GM13977 (cell line): ENCODE measurements around the gene PCDH15.
"Not testable (repeated sequence)": the region's sequence is repeated elsewhere in the genome, so short reads cannot be mapped to it uniquely, and the experiment has no call there.

Experiments used
- DNase-seq: peaks from one replicate; pipeline ENCODE4 v3.0.0; 2012; ENCODE audit warnings: low spot score
- in situ Hi-C: fragments of 300-500 bp; cut with MboI; formaldehyde crosslinking; loops from one replicate; pipeline ENCODE4 v1.12.0; 2022; ENCODE audit warnings: low sequenced_read_pairs, low pct_unique_long_range_greater_than_20kb, mixed read lengths, inconsistent platforms; ENCODE audit not compliant: unreplicated experiment
- TF ChIP-seq, protein P1 (sequence below): IDR thresholded peaks from 2 replicates; pipeline ENCODE4 v1.5.1; 2012; ENCODE audit warnings: mild to moderate bottlenecking, control low read depth; ENCODE audit not compliant: insufficient read depth; ENCODE audit errors: extremely low read depth, missing control alignments

Gene PCDH15

DNA sequence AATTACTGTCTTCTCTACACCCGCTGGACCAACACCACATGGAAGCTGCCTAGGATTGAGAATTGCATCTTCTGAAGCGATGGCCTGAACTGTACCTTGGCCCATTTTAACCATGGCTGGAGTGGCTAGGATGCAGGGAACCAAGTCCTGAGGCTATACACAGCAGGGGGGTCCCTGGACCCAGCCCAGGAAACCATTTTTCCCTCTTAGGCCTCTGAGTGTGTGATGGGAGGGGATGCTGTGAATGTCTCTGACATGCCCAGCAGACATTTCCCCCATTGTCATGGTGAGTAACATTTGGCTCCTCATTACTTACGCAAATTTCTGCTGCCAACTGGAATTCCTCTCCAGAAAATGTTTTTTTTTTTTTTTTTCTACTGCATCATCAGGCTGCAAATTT, 822.7 kb downstream of the PCDH15 start:
- TF ChIP-seq, protein P1, sequence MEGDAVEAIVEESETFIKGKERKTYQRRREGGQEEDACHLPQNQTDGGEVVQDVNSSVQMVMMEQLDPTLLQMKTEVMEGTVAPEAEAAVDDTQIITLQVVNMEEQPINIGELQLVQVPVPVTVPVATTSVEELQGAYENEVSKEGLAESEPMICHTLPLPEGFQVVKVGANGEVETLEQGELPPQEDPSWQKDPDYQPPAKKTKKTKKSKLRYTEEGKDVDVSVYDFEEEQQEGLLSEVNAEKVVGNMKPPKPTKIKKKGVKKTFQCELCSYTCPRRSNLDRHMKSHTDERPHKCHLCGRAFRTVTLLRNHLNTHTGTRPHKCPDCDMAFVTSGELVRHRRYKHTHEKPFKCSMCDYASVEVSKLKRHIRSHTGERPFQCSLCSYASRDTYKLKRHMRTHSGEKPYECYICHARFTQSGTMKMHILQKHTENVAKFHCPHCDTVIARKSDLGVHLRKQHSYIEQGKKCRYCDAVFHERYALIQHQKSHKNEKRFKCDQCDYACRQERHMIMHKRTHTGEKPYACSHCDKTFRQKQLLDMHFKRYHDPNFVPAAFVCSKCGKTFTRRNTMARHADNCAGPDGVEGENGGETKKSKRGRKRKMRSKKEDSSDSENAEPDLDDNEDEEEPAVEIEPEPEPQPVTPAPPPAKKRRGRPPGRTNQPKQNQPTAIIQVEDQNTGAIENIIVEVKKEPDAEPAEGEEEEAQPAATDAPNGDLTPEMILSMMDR, result no peak
- in situ Hi-C loops, result no loop called here
- DNase-seq, result no peak

DNA sequence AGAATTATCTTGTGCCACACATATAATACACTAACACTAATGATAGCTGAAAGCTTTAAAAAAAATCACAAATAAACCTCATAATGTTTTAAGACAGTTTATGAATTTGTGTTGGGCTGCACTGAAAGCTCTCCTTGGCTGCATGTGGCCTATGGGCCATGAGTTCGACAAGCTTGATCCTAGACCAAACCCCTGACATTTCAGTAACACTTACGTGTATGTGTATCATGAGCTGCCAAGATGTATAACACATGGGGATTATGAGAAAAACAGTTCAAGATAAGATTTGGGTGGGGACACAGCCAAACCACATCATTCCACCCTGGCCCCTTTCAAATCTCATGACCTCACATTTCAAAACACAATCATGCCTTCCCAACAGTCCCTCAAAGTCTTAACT, 823.8 kb downstream of the PCDH15 start:
- TF ChIP-seq, protein P1, result no peak
- no peak for DNase-seq
- in situ Hi-C loops, result no loop called here

DNA sequence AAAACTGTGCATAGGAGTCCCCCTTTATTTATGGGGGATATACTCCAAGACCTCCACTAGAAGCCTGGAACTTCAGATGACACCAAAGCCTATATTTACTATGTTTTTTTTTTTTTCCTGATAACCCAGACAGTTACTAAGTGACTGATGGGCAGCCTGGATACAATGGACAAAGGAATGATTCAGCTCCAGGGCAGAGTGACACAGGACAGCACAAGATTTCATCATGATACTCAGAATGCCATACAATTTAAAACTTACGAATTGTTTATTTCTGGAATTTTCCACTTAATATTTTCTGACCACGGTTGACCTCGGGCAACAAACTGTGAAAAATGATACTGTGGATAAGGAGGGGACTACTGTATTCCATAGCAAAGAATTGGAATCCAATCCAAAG, 843.6 kb downstream of the PCDH15 start:
- in situ Hi-C loops, result no loop called here
- DNase-seq, result no peak
- TF ChIP-seq, protein P1, result no peak

DNA sequence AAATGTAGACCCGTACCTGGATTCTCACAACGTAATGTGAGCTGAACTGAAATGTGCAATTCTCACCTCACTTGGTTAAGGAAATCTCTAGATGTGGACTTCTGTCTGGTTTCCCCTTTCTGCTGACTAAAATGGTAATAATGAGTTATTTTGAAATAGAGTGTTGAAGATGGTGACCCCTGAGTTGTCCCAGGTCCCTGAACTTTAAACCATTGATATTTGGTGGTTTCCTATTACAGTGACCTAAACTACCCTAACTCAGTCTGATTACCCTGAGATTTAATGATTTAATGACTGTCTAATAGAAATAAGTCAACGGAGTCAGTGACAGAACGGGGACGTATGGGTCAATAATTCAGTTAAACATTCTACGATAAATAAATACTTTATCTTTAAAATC, 845.9 kb downstream of the PCDH15 start:
- in situ Hi-C loops, result no loop called here
- TF ChIP-seq, protein P1, result no peak
- no peak for DNase-seq

DNA sequence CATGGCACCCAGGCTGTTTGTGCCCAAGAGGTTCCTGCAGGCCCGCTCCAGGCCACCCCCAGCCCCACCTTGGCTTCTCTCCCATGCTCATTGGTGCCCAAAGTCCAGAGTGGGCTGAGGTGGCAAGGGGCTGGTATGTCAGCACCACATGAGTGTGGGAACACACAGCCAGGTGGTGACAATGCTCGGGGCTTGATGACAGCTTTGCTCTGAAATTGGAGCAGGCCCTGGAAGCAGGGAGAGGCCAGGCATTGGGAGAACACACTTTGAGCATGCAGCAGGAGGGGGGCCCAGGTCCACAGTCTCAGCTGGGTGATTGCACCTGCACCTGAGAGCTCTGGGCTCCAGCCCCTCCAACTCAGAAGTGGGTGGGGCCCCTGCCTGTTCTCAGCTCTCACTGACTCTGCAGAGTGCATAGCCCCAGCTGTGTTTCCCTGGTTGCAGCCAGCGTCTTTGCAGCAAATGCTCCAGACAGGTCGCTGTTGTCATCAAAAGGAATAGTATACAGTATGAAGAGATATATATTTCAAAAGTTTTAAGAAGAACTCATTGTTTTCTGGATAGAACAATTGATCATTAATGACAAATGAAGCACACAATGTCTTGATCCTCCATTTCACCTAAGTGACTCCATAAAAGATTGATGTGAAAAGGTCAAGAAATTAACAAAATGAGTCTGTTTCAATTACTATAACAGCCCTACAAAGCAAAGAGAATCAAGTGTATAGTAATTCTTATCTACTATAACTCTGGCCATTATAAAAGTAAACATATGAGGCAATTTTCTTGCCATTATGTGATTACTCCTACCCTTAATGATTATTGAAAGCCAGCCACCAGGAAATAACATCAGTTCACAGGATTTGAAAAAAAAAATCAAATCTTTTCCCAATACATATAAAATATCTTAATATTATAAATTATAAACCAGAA, 848.1 kb downstream of the PCDH15 start:
- in situ Hi-C loops, result no loop called here
- TF ChIP-seq, protein P1, result no peak
- no peak for DNase-seq

DNA sequence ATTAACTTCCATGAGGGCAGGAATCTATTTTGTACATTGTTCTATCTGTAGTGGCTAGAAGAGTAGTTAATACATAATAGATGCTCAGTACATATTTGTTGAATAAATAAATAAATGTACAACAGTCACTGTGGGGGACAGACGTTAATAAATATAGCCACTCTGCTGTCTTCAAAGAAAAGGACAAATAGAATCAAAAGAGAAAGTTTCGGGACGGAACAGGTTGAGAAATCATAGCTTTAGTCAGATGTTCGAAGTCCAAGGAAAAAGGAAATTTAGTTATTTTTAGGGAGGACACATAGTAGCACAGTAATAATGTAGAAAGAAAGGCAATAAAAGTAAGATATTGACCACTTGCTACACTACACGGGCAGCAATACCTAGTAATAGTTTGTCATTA, 861.4 kb downstream of the PCDH15 start:
- no peak for DNase-seq
- in situ Hi-C loops, result no loop called here
- TF ChIP-seq, protein P1, result no peak

DNA sequence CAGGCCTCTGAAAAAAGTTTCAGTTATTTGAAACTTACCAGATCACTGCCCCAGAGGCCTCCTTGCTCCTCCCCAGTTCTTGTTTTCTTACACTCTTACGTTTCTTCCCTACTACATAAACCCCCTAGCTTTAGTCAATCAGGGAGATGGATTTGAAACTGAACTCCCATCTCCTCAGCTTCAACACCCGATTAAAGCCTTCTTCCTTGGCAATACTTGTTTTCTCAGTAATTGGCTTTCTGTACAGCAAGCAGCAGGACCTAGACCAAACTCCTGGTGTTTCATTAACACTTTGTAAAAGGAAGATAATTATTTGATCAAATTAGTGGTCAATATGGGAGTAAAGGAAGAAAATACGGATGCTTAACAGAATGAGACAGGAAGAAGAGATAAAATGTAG, 870.4 kb downstream of the PCDH15 start:
- no peak for DNase-seq
- TF ChIP-seq, protein P1, result no peak
- in situ Hi-C loops, result no loop called here

DNA sequence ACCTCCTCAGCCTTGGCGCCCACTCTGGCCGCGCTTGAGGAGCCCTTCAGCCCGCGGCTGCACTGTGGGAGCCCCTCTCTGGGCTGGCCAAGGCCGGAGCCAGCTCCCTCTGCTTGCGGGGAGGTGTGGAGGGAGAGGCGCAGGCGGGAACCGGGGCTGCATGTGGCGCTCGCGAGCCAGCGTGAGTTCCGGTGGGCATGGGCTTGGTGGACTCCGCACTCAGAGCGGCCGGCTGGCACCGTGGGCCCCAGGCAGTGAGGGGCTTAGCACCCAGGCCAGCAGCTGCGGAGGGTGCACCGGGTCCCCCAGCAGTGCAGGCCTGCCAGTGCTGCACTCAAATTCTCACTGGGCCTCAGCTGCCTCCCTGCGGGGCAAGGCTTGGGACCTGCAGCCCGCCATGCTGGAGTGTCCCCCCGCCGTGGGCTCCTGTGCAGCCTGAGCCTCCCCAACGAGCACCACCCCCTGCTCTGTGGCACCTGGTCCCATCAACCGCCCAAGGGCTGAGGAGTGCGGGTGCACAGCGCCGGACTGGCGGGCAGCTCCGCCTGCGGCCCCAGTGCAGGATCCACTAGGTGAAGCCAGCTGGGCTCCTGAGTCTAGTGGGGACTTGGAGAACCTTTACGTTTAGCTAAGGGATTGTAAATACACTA, 876.9 kb downstream of the PCDH15 start:
- in situ Hi-C loops, DNase-seq: not testable (repeated sequence)
